Activated CD8-positive, alpha-beta T cell treated with anti-CD3 and anti-CD28 coated beads, Interleukin-2, amount 10 ng/mL, durations not matched to agents 7 days and 5 days (primary cell): ENCODE measurements around the gene BHLHE41. TPM values are rescaled to one million over a fixed set of nuclear protein-coding genes. Genes with fewer than 3 reads are reported as not detected.

Experiments used
- ATAC-seq: fragments of 150-1000 bp; cut with Tn5 transposase; one replicate; pipeline ENCODE4 v1.10.0; 2021; ENCODE audit warnings: moderate library complexity
- CTCF ChIA-PET: fragments of 350-600 bp; sonication (Branson Sonifier 250); formaldehyde crosslinking; loops from one replicate; lab custom pipeline; 2021; ENCODE audit warnings: antibody characterized with exemption; lab: Charles Lee
- POLR2A ChIA-PET: fragments of 350-600 bp; sonication (Branson Sonifier 250); formaldehyde crosslinking; loops from one replicate; lab custom pipeline; 2021; ENCODE audit warnings: antibody characterized with exemption; lab: Charles Lee
- DNase-seq: peaks from one replicate; pipeline ENCODE4 v3.0.0-alpha.2; 2020
- H3K27ac Mint-ChIP-seq: one replicate; pipeline ENCODE4 v1.8.0; 2021; ENCODE audit warnings: mild to moderate bottlenecking, mixed read lengths
- H3K27me3 Mint-ChIP-seq: one replicate; pipeline ENCODE4 v1.8.0; 2021; ENCODE audit warnings: low read depth, mixed read lengths
- H3K36me3 Mint-ChIP-seq: one replicate; pipeline ENCODE4 v1.8.0; 2021; ENCODE audit warnings: low read depth, mixed read lengths
- H3K4me1 Mint-ChIP-seq: one replicate; pipeline ENCODE4 v1.8.0; 2021; ENCODE audit warnings: low read depth, mixed read lengths
- H3K4me3 Mint-ChIP-seq: one replicate; pipeline ENCODE4 v1.8.0; 2021; ENCODE audit warnings: mild to moderate bottlenecking, mixed read lengths
- H3K9me3 Mint-ChIP-seq: one replicate; pipeline ENCODE4 v1.8.0; 2022; ENCODE audit warnings: mixed read lengths; ENCODE audit not compliant: insufficient read depth
- total RNA-seq, 2 experiments: library from RNA; stranded (reverse); gene quantifications; one replicate each; pipeline ENCODE4 v1.2.3, GENCODE V29; 2021

BHLHE41 gene
- total RNA-seq, 2 experiments from 2014 or later, result not detected

GRCh38 chr12:26092346-26093105 is 32.3 kb downstream of the BHLHE41 start:
- ATAC-seq (no peak), DNase-seq (no peak)
- Mint-ChIP-seq H3K4me1 (peaks cover 4% of the 10 kb centered on the region), H3K27ac (no peak overlapping the region), H3K36me3 (no peaks in the 10 kb centered on the region), H3K9me3 (no peaks in the 10 kb centered on the region), H3K27me3 (peaks cover 6% of the 10 kb centered on the region), H3K4me3 (no peak overlapping the region)
- ChIA-PET CTCF (no interaction called here), POLR2A (no interaction called here)

- Mint-ChIP-seq H3K4me3 (no peak overlapping the region), H3K27me3 (peaks cover 6% of the 10 kb centered on the region), H3K9me3 (no peaks in the 10 kb centered on the region), H3K36me3 (no peaks in the 10 kb centered on the region), H3K27ac (no peak overlapping the region), H3K4me1 (peaks cover 4% of the 10 kb centered on the region)
- ChIA-PET POLR2A (no interaction called here), CTCF (no interaction called here)
- DNase-seq (no peak), ATAC-seq (no peak)
These were observed 33.0 kb downstream of the BHLHE41 start for GRCh38 chr12:26091822-26092221.

GRCh38 chr12:26090836-26091510 is 33.9 kb downstream of the BHLHE41 start:
- no peak for DNase-seq
- CTCF ChIA-PET, result no interaction called here

GRCh38 chr12:26088998-26089397 is 35.8 kb downstream of the BHLHE41 start:
- Mint-ChIP-seq H3K27ac (no peak overlapping the region), H3K27me3 (peaks cover 2% of the 10 kb centered on the region), H3K9me3 (no peaks in the 10 kb centered on the region), H3K4me3 (no peak overlapping the region), H3K4me1 (no peaks in the 10 kb centered on the region), H3K36me3 (no peaks in the 10 kb centered on the region)
- ChIA-PET POLR2A (no interaction called here), CTCF (no interaction called here)
- DNase-seq (no peak), ATAC-seq (no peak)

More at GRCh38 chr12:26090836-26091510, 33.9 kb downstream of the BHLHE41 start:
- Mint-ChIP-seq H3K27me3 (peaks cover 6% of the 10 kb centered on the region), H3K4me3 (no peak overlapping the region), H3K9me3 (no peaks in the 10 kb centered on the region), H3K27ac (no peak overlapping the region), H3K4me1 (peaks cover under 1% of the 10 kb centered on the region), H3K36me3 (no peaks in the 10 kb centered on the region)
- ATAC-seq, result no peak
- POLR2A ChIA-PET, result no interaction called here

GRCh38 chr12:26086936-26087335 is 37.9 kb downstream of the BHLHE41 start:
- Mint-ChIP-seq H3K9me3 (no peaks in the 10 kb centered on the region), H3K27ac (no peak overlapping the region), H3K27me3 (peaks cover 2% of the 10 kb centered on the region), H3K4me1 (no peaks in the 10 kb centered on the region), H3K4me3 (no peak overlapping the region), H3K36me3 (no peaks in the 10 kb centered on the region)
- CTCF ChIA-PET, result no interaction called here
- DNase-seq (no peak), ATAC-seq (no peak)
- POLR2A ChIA-PET, result no interaction called here

- Mint-ChIP-seq H3K4me3 (no peak overlapping the region), H3K9me3 (no peaks in the 10 kb centered on the region), H3K36me3 (no peaks in the 10 kb centered on the region), H3K4me1 (no peaks in the 10 kb centered on the region), H3K27me3 (no peaks in the 10 kb centered on the region), H3K27ac (no peak overlapping the region)
- ChIA-PET POLR2A (no interaction called here), CTCF (no interaction called here)
- DNase-seq (no peak), ATAC-seq (no peak)
These were observed 43.9 kb downstream of the BHLHE41 start for GRCh38 chr12:26080911-26081310.

GRCh38 chr12:26077915-26078702 is 46.7 kb downstream of the BHLHE41 start:
- Mint-ChIP-seq H3K27ac (no peak overlapping the region), H3K9me3 (no peaks in the 10 kb centered on the region), H3K4me3 (no peak overlapping the region), H3K4me1 (no peaks in the 10 kb centered on the region), H3K27me3 (no peaks in the 10 kb centered on the region), H3K36me3 (no peaks in the 10 kb centered on the region)
- ChIA-PET POLR2A (interaction anchor here (0.6 kb wide), 1 partner anchor 581 kb away, joined by 3 read pairs; no protein-coding TSS in a partner anchor), CTCF (interaction anchor here (0.6 kb wide), 1 partner anchor 221 kb away, joined by 3 read pairs; no protein-coding TSS in a partner anchor)
- DNase-seq (no peak), ATAC-seq (no peak)

Other genes with a start within 250 kb of the BHLHE41 start
- 1 to 10 TPM; 1.0 TPM for gene RASSF8, start 166.4 kb downstream of the BHLHE41 start, total RNA-seq
- not detected for gene SSPN, start 70.5 kb upstream of the BHLHE41 start, total RNA-seq